Neural progenitor cell (in vitro differentiated cells): Measurements from ENCODE around the gene COA8. TPM values are rescaled to one million over a fixed set of nuclear protein-coding genes. Genes with fewer than 3 reads are reported as not detected.

Source experiments
- DNase-seq: peaks from one replicate; pipeline ENCODE4 v3.0.0-alpha.2; 2016; ENCODE audit warnings: low spot score
- H2AFZ ChIP-seq: fragments of 200-600 bp; sonication (generic); replicated peaks from 2 replicates; pipeline ENCODE4 v1.6.1; 2016; ENCODE audit warnings: antibody characterized with exemption
- H3F3A ChIP-seq: fragments of 200-600 bp; sonication (generic); 2 replicates; pipeline ENCODE4 v1.6.1; 2016; ENCODE audit warnings: antibody characterized with exemption, low read depth
- H3K27ac ChIP-seq: fragments of 200-600 bp; sonication (generic); 2 replicates; pipeline ENCODE4 v1.5.1; 2016; ENCODE audit warnings: mild to moderate bottlenecking
- H3K27me3 ChIP-seq: fragments of 200-600 bp; sonication (generic); 2 replicates; pipeline ENCODE4 v1.6.1; 2016; ENCODE audit warnings: mild to moderate bottlenecking, moderate library complexity
- H3K36me3 ChIP-seq: fragments of 200-600 bp; sonication (generic); 2 replicates; pipeline ENCODE4 v1.5.1; 2016
- H3K4me1 ChIP-seq: fragments of 200-600 bp; sonication (generic); 2 replicates; pipeline ENCODE4 v1.6.1; 2016; ENCODE audit warnings: mixed run types
- H3K4me2 ChIP-seq: fragments of 200-600 bp; sonication (generic); 2 replicates; pipeline ENCODE4 v1.6.1; 2016
- H3K4me3 ChIP-seq: fragments of 200-600 bp; sonication (generic); 2 replicates; pipeline ENCODE4 v1.5.1; 2016
- H3K79me2 ChIP-seq: fragments of 200-600 bp; sonication (generic); 2 replicates; pipeline ENCODE4 v1.6.1; 2016; ENCODE audit warnings: low read depth
- H3K9ac ChIP-seq: fragments of 200-600 bp; sonication (generic); 2 replicates; pipeline ENCODE4 v1.6.1; 2016
- H3K9me3 ChIP-seq: fragments of 200-600 bp; sonication (generic); 2 replicates; pipeline ENCODE4 v1.5.1; 2016; ENCODE audit warnings: low read depth
- H4K20me1 ChIP-seq: fragments of 200-600 bp; sonication (generic); 2 replicates; pipeline ENCODE4 v1.6.1; 2016; ENCODE audit warnings: low read depth
- H3K27ac Mint-ChIP-seq: 3 replicates; pipeline ENCODE4 v1.8.0; 2021; ENCODE audit warnings: mixed read lengths
- H3K27me3 Mint-ChIP-seq: 2 replicates; pipeline ENCODE4 v1.8.0; 2022; ENCODE audit warnings: low read depth, mild to moderate bottlenecking, inconsistent platforms, moderate library complexity, mixed read lengths; ENCODE audit not compliant: insufficient read depth
- H3K36me3 Mint-ChIP-seq: 3 replicates; pipeline ENCODE4 v1.8.0; 2021; ENCODE audit warnings: mixed read lengths
- H3K4me1 Mint-ChIP-seq: 3 replicates; pipeline ENCODE4 v1.8.0; 2021; ENCODE audit warnings: mixed read lengths
- H3K4me3 Mint-ChIP-seq: 3 replicates; pipeline ENCODE4 v1.8.0; 2021; ENCODE audit warnings: mild to moderate bottlenecking, moderate library complexity, mixed read lengths
- H3K9me3 Mint-ChIP-seq: 3 replicates; pipeline ENCODE4 v1.8.0; 2020; ENCODE audit warnings: mixed read lengths
- CTCF ChIP-seq: fragments of 200-600 bp; sonication (generic); IDR thresholded peaks from 2 replicates; pipeline ENCODE4 v1.5.1; 2017; ENCODE audit warnings: antibody characterized with exemption, mild to moderate bottlenecking
- EZH2 ChIP-seq: fragments of 200-600 bp; sonication (generic); IDR thresholded peaks from 2 replicates; pipeline ENCODE4 v1.6.1; 2017; ENCODE audit warnings: antibody characterized with exemption, mild to moderate bottlenecking, moderate library complexity
- EZH2phosphoT487 ChIP-seq: fragments of 200-600 bp; sonication (generic); IDR thresholded peaks from 2 replicates; pipeline ENCODE4 v1.6.1; 2017; ENCODE audit warnings: antibody characterized with exemption
- total RNA-seq: library from RNA; depleted of rRNA; stranded (reverse); fragments of >200 nt; gene quantifications from 2 replicates; pipeline ENCODE4 v1.2.3, GENCODE V29; 2015; ENCODE audit warnings: low replicate concordance

COA8 gene
- total RNA-seq, 1 donor from 2014 or later: 72.3 TPM

- peak overlapping the region; percentile 88 for H3K27ac Mint-ChIP-seq
- no peaks in the 10 kb centered on the region for H4K20me1 ChIP-seq
- DNase-seq: no peak
- H3K4me3 ChIP-seq: no peak overlapping the region
- no peak overlapping the region for H2AFZ ChIP-seq
- H3K27me3 Mint-ChIP-seq: peaks cover 5% of the 10 kb centered on the region
- peaks cover 11% of the 10 kb centered on the region for H3K36me3 Mint-ChIP-seq
- peak overlapping the region; percentile 63 for H3K4me2 ChIP-seq
- peaks cover 32% of the 10 kb centered on the region for H3F3A ChIP-seq
- no peak for TF ChIP-seq EZH2phosphoT487
- no peak for TF ChIP-seq EZH2
- TF ChIP-seq CTCF: no peak
- H3K9me3 ChIP-seq: no peaks in the 10 kb centered on the region
- H3K4me3 Mint-ChIP-seq: no peak overlapping the region
- peak overlapping the region; percentile 90 for H3K27ac ChIP-seq
- no peaks in the 10 kb centered on the region for H3K79me2 ChIP-seq
- no peaks in the 10 kb centered on the region for H3K27me3 ChIP-seq
- no peaks in the 10 kb centered on the region for H3K36me3 ChIP-seq
- H3K4me1 ChIP-seq: peaks cover 25% of the 10 kb centered on the region
- H3K9me3 Mint-ChIP-seq: no peaks in the 10 kb centered on the region
- peaks cover 33% of the 10 kb centered on the region for H3K4me1 Mint-ChIP-seq
- no peak overlapping the region for H3K9ac ChIP-seq
Observed at GRCh38 chr14:103593577-103593976, 30.8 kb downstream of the COA8 start.

- peak overlapping the region; percentile 76 for H3K4me3 Mint-ChIP-seq
- no peaks in the 10 kb centered on the region for H3K9me3 ChIP-seq
- H3K4me1 ChIP-seq: peaks cover 25% of the 10 kb centered on the region
- H2AFZ ChIP-seq: no peak overlapping the region
- peak; percentile 92 for DNase-seq
- no peaks in the 10 kb centered on the region for H3K9me3 Mint-ChIP-seq
- H3K79me2 ChIP-seq: no peaks in the 10 kb centered on the region
- TF ChIP-seq EZH2 (no peak), EZH2phosphoT487 (no peak), CTCF (no peak)
- H3K36me3 ChIP-seq: no peaks in the 10 kb centered on the region
- H3K27ac Mint-ChIP-seq: peak overlapping the region; percentile 99
- H3K4me2 ChIP-seq: peak overlapping the region; percentile 63
- no peaks in the 10 kb centered on the region for H4K20me1 ChIP-seq
- H3K4me3 ChIP-seq: no peak overlapping the region
- peaks cover 6% of the 10 kb centered on the region for H3K36me3 Mint-ChIP-seq
- no peaks in the 10 kb centered on the region for H3K27me3 ChIP-seq
- peaks cover 33% of the 10 kb centered on the region for H3K4me1 Mint-ChIP-seq
- H3K27me3 Mint-ChIP-seq: peaks cover 5% of the 10 kb centered on the region
- peaks cover 32% of the 10 kb centered on the region for H3F3A ChIP-seq
- peak overlapping the region; percentile 90 for H3K27ac ChIP-seq
- no peak overlapping the region for H3K9ac ChIP-seq
Observed at GRCh38 chr14:103594265-103594664, 31.5 kb downstream of the COA8 start.

GRCh38 chr14:103597623-103598377, 35.0 kb downstream of the COA8 start:
- Histone ChIP-seq H3K4me3 (no peak overlapping the region), H3K27me3 (no peaks in the 10 kb centered on the region), H3K27ac (no peak overlapping the region), H3K4me1 (peaks cover 25% of the 10 kb centered on the region), H4K20me1 (no peaks in the 10 kb centered on the region), H3K9me3 (no peaks in the 10 kb centered on the region), H2AFZ (no peak overlapping the region), H3K9ac (no peak overlapping the region), H3K79me2 (no peaks in the 10 kb centered on the region), H3F3A (peaks cover 28% of the 10 kb centered on the region), H3K36me3 (no peaks in the 10 kb centered on the region), H3K4me2 (no peak overlapping the region)
- TF ChIP-seq EZH2phosphoT487: no peak
- no peak for TF ChIP-seq EZH2
- no peak for TF ChIP-seq CTCF
- no peaks in the 10 kb centered on the region for H3K9me3 Mint-ChIP-seq
- no peaks in the 10 kb centered on the region for H3K36me3 Mint-ChIP-seq
- DNase-seq: no peak
- H3K4me1 Mint-ChIP-seq: peaks cover 33% of the 10 kb centered on the region
- peaks cover 8% of the 10 kb centered on the region for H3K27me3 Mint-ChIP-seq
- no peak overlapping the region for H3K27ac Mint-ChIP-seq
- no peak overlapping the region for H3K4me3 Mint-ChIP-seq
